HepG2 (cell line): ENCODE measurements around the gene DYNC2I2. TPM values are rescaled to one million over a fixed set of nuclear protein-coding genes. Genes with fewer than 3 reads are reported as not detected.

Experiments
- ATM ChIP-seq: fragments of 450-650 bp; IDR thresholded peaks from 2 replicates; pipeline ENCODE4 v1.7.1; 2017; ENCODE audit warnings: mild to moderate bottlenecking, borderline replicate concordance
- BRF2 ChIP-seq: sonication (generic); formaldehyde crosslinking; IDR thresholded peaks from 2 replicates; pipeline ENCODE4 v1.8.1; 2022; ENCODE audit warnings: mild to moderate bottlenecking, missing genetic modification reagents
- GATA4 ChIP-seq: sonication (generic); IDR thresholded peaks from 2 replicates; pipeline ENCODE4 v1.6.1; 2016; ENCODE audit warnings: antibody characterized with exemption, low read depth, borderline replicate concordance
- GPBP1L1 ChIP-seq: sonication (generic); formaldehyde crosslinking; IDR thresholded peaks from 2 replicates; pipeline ENCODE4 v1.5.0; 2020; ENCODE audit warnings: mild to moderate bottlenecking, missing genetic modification reagents
- GRHL1 ChIP-seq: sonication (generic); formaldehyde crosslinking; conservative IDR thresholded peaks from 2 replicates; pipeline ENCODE4 v1.8.0; 2022; ENCODE audit warnings: missing genetic modification reagents
- HCFC1 ChIP-seq: fragments of 150-350 bp; IDR thresholded peaks from 2 replicates; pipeline ENCODE4 v1.6.1; 2014; ENCODE audit warnings: low read depth, low read length
- HINFP ChIP-seq: sonication (generic); formaldehyde crosslinking; IDR thresholded peaks from 2 replicates; pipeline ENCODE4 v1.4.0; 2020; ENCODE audit warnings: low read depth, mild to moderate bottlenecking, missing genetic modification reagents
- HMGA1 ChIP-seq: sonication (generic); formaldehyde crosslinking; conservative IDR thresholded peaks from 2 replicates; pipeline ENCODE4 v1.4.0; 2020; ENCODE audit warnings: missing genetic modification reagents
- HNF4G ChIP-seq, 2 experiments: sonication (generic) in 1 of 2; formaldehyde crosslinking in 1 of 2; IDR thresholded peaks; 2 replicates each; pipeline versions ENCODE4 v1.4.0 to v1.6.1; 2011 to 2020; ENCODE audit warnings: borderline replicate concordance in 2 of 2, low read depth in 2 of 2, mild to moderate bottlenecking in 2 of 2, low read length in 1 of 2, missing genetic modification reagents in 1 of 2, moderate library complexity in 1 of 2
- KDM1A ChIP-seq: IDR thresholded peaks from 2 replicates; pipeline ENCODE4 v1.6.1; 2016; ENCODE audit warnings: missing compliant biosample characterization
- MED1 ChIP-seq: sonication (generic); formaldehyde crosslinking; IDR thresholded peaks from 2 replicates; pipeline ENCODE4 v1.4.0; 2020; ENCODE audit warnings: missing genetic modification reagents
- NFYC ChIP-seq: IDR thresholded peaks from 2 replicates; pipeline ENCODE4 v1.6.1; 2016; ENCODE audit warnings: missing genetic modification reagents, missing compliant biosample characterization
- NR2F2 ChIP-seq: IDR thresholded peaks from 2 replicates; pipeline ENCODE4 v1.6.1; 2012; ENCODE audit warnings: low read depth, inconsistent platforms, borderline replicate concordance
- PHF20 ChIP-seq: sonication (generic); formaldehyde crosslinking; IDR thresholded peaks from 2 replicates; pipeline ENCODE4 v1.5.0; 2020; ENCODE audit warnings: mild to moderate bottlenecking, missing genetic modification reagents
- SCMH1 ChIP-seq: sonication (generic); formaldehyde crosslinking; IDR thresholded peaks from 2 replicates; pipeline ENCODE4 v1.9.0; 2021; ENCODE audit warnings: missing genetic modification reagents, mild to moderate bottlenecking, borderline replicate concordance
- SOX5 ChIP-seq: IDR thresholded peaks from 2 replicates; pipeline ENCODE4 v1.6.1; 2016; ENCODE audit warnings: borderline replicate concordance
- TMF1 ChIP-seq: sonication (generic); formaldehyde crosslinking; IDR thresholded peaks from 2 replicates; pipeline ENCODE4 v1.8.1; 2022; ENCODE audit warnings: low read depth, missing genetic modification reagents
- ZFY ChIP-seq: sonication (generic); formaldehyde crosslinking; IDR thresholded peaks from 2 replicates; pipeline ENCODE4 v1.4.0; 2020; ENCODE audit warnings: missing genetic modification reagents
- ZNF597 ChIP-seq: sonication (generic); formaldehyde crosslinking; IDR thresholded peaks from 2 replicates; pipeline ENCODE4 v1.5.0; 2020; ENCODE audit warnings: missing genetic modification reagents
- ZNF766 ChIP-seq: sonication (generic); formaldehyde crosslinking; IDR thresholded peaks from 2 replicates; pipeline ENCODE4 v1.5.0; 2020; ENCODE audit warnings: missing genetic modification reagents, borderline replicate concordance
- ZNF781 ChIP-seq: sonication (generic); formaldehyde crosslinking; IDR thresholded peaks from 2 replicates; pipeline ENCODE4 v1.5.1; 2020; ENCODE audit warnings: borderline replicate concordance, mild to moderate bottlenecking, missing genetic modification reagents; ENCODE audit errors: not compliant biosample characterization
- polyA plus RNA-seq, 8 experiments: library from polyadenylated mRNA; depleted of rRNA in 3 of 8; stranded (reverse) in 7 of 8; unstranded in 1 of 8; fragments of >200 nt; fragmentation: Illumina TruSeq in 4 of 8; extraction: Trizol in 4 of 8; gene quantifications; 2 replicates each; pipeline versions ENCODE4 v1.2.1 to v1.2.3, GENCODE V29; 2011 to 2016; ENCODE audit warnings: low read depth in 4 of 8, missing spikeins in 1 of 8, mixed read lengths in 1 of 8; ENCODE audit not compliant: insufficient read depth in 1 of 8
- total RNA-seq, 5 experiments: library from RNA; depleted of rRNA; stranded (reverse); fragments of >200 nt; fragmentation: Illumina TruSeq; extraction: Trizol; gene quantifications; 2 replicates each; pipeline ENCODE4 v1.2.3, GENCODE V29; 2016; ENCODE audit warnings: low read depth in 1 of 5

The DYNC2I2 gene
- total and polyA plus RNA-seq, 2 of the 13 experiments (the other 11 are each of a cell fraction or from before 2014, with no cell fraction given) = 13.7 to 40.2 TPM

- TF ChIP-seq GPBP1L1 (CRISPR knock-in tag) (no peak), HINFP (CRISPR knock-in tag) (peak; percentile 95), ZNF781 (CRISPR knock-in tag) (peak; percentile 90), GATA4 (0 out of 2 replicates have a peak, but pooled peaks have one; percentile 19), BRF2 (CRISPR knock-in tag) (no peak; the same call in 1 of the 2 replicates), PHF20 (CRISPR knock-in tag) (peak; percentile 89), ZNF766 (CRISPR knock-in tag) (0 out of 2 replicates have a peak, but pooled peaks have one; percentile 24), ATM (no peak), SOX5 (CRISPR knock-in tag) (peak; percentile 14; the same call in 1 of the 2 replicates), ZFY (CRISPR knock-in tag) (peak; percentile 95), GRHL1 (CRISPR knock-in tag) (no peak), HNF4G (IDR thresholded peaks at IDR 0.05; ENCODE audit: borderline replicate concordance, low read depth, low read length) (0 out of 2 replicates have a peak, but pooled peaks have one; percentile 14), HNF4G (CRISPR knock-in tag; IDR thresholded peaks at IDR 0.05; ENCODE audit: borderline replicate concordance, low read depth) (no peak), NR2F2 (0 out of 2 replicates have a peak, but pooled peaks have one; percentile 4), HCFC1 (peak; percentile 77), MED1 (peak; percentile 69), HMGA1 (CRISPR knock-in tag) (no peak), NFYC (CRISPR knock-in tag) (peak; percentile 32; the same call in 1 of the 2 replicates), TMF1 (CRISPR knock-in tag) (peak; percentile 80; the same call in 1 of the 2 replicates), KDM1A (no peak), ZNF597 (no peak), SCMH1 (CRISPR knock-in tag) (no peak)
Observed at GRCh38 chr9:128656416-128657343, at the start of gene DYNC2I2 (continued).
